ENCODE data around the gene PFKFB2. TPM values are rescaled to one million over a fixed set of nuclear protein-coding genes. Genes with fewer than 3 reads are reported as not detected.

PFKFB2 gene
- polyA plus RNA-seq, 2 of the 4 experiments (the other 2 are of a cell fraction): 7.4 to 8.4 TPM

GRCh38 chr1:207089627-207090355, 36.7 kb downstream of the PFKFB2 start:
- 91% methylated on average over 17 of the region's 17 CpGs for WGBS (ENCODE audit: missing lambda C conversion rate)
- Histone ChIP-seq H3K4me2 (no peak overlapping the region), H3K4me3 (no peak overlapping the region), H3K27ac (no peak overlapping the region; a peak in 3 of 6 replicates), H3K4me1 (peaks cover 25% of the 10 kb centered on the region; the same call in 2 of the 3 replicates), H3K9me3 (no peaks in the 10 kb centered on the region)
- no peak for FAIRE-seq
- DNase-seq (ENCODE audit: low read depth in 1 of 2, low spot score in 1 of 2): no peak
- ATAC-seq: no peak
- POLR2A ChIA-PET: no interaction called here
- TF ChIP-seq SMC3 (IDR thresholded peaks at IDR 0.05) (no peak), ZC3H11A (IDR thresholded peaks at IDR 0.05) (no peak), MAFK (IDR thresholded peaks at IDR 0.05; ENCODE audit: partially characterized antibody) (no peak), USF2 (IDR thresholded peaks at IDR 0.05) (no peak), CBX8 (IDR thresholded peaks at IDR 0.05) (no peak), ZFP36 (IDR thresholded peaks at IDR 0.05; ENCODE audit: borderline replicate concordance, partially characterized antibody) (no peak), JUN (IDR thresholded peaks at IDR 0.05) (no peak), BCL3 (IDR thresholded peaks at IDR 0.05) (no peak), FOSL2 (IDR thresholded peaks at IDR 0.05) (no peak), FOSL2 (CRISPR knock-in tag; IDR thresholded peaks at IDR 0.05) (no peak), CBX2 (IDR thresholded peaks at IDR 0.05; ENCODE audit: borderline replicate concordance, low read depth) (no peak), ZSCAN20 (CRISPR knock-in tag; IDR thresholded peaks at IDR 0.05) (no peak), NR3C1 (IDR thresholded peaks at IDR 0.05) (no peak), RAD21 (conservative IDR thresholded peaks at IDR 0.05 in 1 of 2, IDR thresholded peaks at IDR 0.05 in 1 of 2) (no peak), HEYL (CRISPR knock-in tag; IDR thresholded peaks at IDR 0.05) (no peak)
- CTCF ChIA-PET: interaction anchor here (1.4 to 1.9 kb wide), 3 partner anchors 10 to 409 kb away, joined by 4 to 5 read pairs (median 4); no protein-coding TSS in a partner anchor

GRCh38 chr1:207091200-207091908, 38.3 kb downstream of the PFKFB2 start:
- CTCF ChIA-PET: interaction anchor here (1.2 to 2.3 kb wide), 3 partner anchors 11 to 314 kb away, joined by 4 to 6 read pairs (median 4); no protein-coding TSS in a partner anchor
- no peak for TF ChIP-seq FOSL2 (IDR thresholded peaks at IDR 0.05)
- no peak for TF ChIP-seq FOSL2 (CRISPR knock-in tag; IDR thresholded peaks at IDR 0.05)
- no peak for TF ChIP-seq POLR2AphosphoS2 (conservative IDR thresholded peaks at IDR 0.05; ENCODE audit: low read length)
- TF ChIP-seq EHMT2 (IDR thresholded peaks at IDR 0.05; ENCODE audit: low read depth): no peak
- no peak for TF ChIP-seq CEBPB (IDR thresholded peaks at IDR 0.05)
- no peak for TF ChIP-seq ZSCAN20 (CRISPR knock-in tag; IDR thresholded peaks at IDR 0.05)
- TF ChIP-seq MAX (IDR thresholded peaks at IDR 0.05): no peak
- TF ChIP-seq RNF2 (IDR thresholded peaks at IDR 0.05; ENCODE audit: borderline replicate concordance, low read depth): no peak
- TF ChIP-seq SREBF2 (IDR thresholded peaks at IDR 0.05): no peak
- no peak for TF ChIP-seq HOXB5 (CRISPR knock-in tag; IDR thresholded peaks at IDR 0.05)
- no peak for TF ChIP-seq CHD2 (IDR thresholded peaks at IDR 0.05; ENCODE audit: low read length, partially characterized antibody)
- no peak for TF ChIP-seq PBX3 (IDR thresholded peaks at IDR 0.05)
- TF ChIP-seq NFE2L2 (conservative IDR thresholded peaks at IDR 0.05; ENCODE audit: low read length): no peak
- TF ChIP-seq ZC3H11A (IDR thresholded peaks at IDR 0.05): no peak
- TF ChIP-seq CBX8 (IDR thresholded peaks at IDR 0.05): no peak
- TF ChIP-seq TFCP2L1 (CRISPR knock-in tag; IDR thresholded peaks at IDR 0.05): no peak
- TF ChIP-seq PHF8 (IDR thresholded peaks at IDR 0.05; ENCODE audit: borderline replicate concordance, low read depth): no peak
- no peak for TF ChIP-seq NPAS2 (CRISPR knock-in tag; IDR thresholded peaks at IDR 0.05; ENCODE audit: borderline replicate concordance)
- no peak for TF ChIP-seq USF2 (IDR thresholded peaks at IDR 0.05)
- no peak for TF ChIP-seq HDAC2 (IDR thresholded peaks at IDR 0.05)
- TF ChIP-seq HMGXB4 (CRISPR knock-in tag; IDR thresholded peaks at IDR 0.05; ENCODE audit: borderline replicate concordance): no peak
- Histone ChIP-seq H3K4me2 (no peak overlapping the region), H3K27ac (no peak overlapping the region), H3K4me3 (no peak overlapping the region), H3K4me1 (peaks cover 21% of the 10 kb centered on the region; the same call in 2 of the 3 replicates), H3K9me3 (no peaks in the 10 kb centered on the region)
- POLR2A ChIA-PET: no interaction called here
- ATAC-seq: 0 out of 6 replicates have a peak, but pooled peaks have one; percentile 38 to 54
- no peak for FAIRE-seq
- DNase-seq (ENCODE audit: low read depth in 1 of 2, low spot score in 1 of 2): no peak
- 80% methylated on average over 4 of the region's 4 CpGs for WGBS (ENCODE audit: missing lambda C conversion rate)

Measured in A549 (cell line).